ENCODE measurements around the gene LOX.

GRCh38 chr5:122054266-122054665, 23.8 kb downstream of the LOX start:
- TF ChIP-seq EGR1 (IDR thresholded peaks at IDR 0.05) (no peak), TAF1 (IDR thresholded peaks at IDR 0.05; ENCODE audit: low read depth) (no peak), MAX (IDR thresholded peaks at IDR 0.05) (no peak), TEAD4 (IDR thresholded peaks at IDR 0.05) (no peak), REST (IDR thresholded peaks at IDR 0.05; ENCODE audit: low read depth) (no peak), CREB1 (IDR thresholded peaks at IDR 0.05; ENCODE audit: low read depth) (no peak), EP300 (IDR thresholded peaks at IDR 0.05; ENCODE audit: borderline replicate concordance) (no peak), TCF12 (IDR thresholded peaks at IDR 0.05; ENCODE audit: low read depth) (no peak), ZBTB7A (IDR thresholded peaks at IDR 0.05; ENCODE audit: low read depth) (no peak), NFIC (IDR thresholded peaks at IDR 0.05) (no peak), YY1 (IDR thresholded peaks at IDR 0.05; ENCODE audit: low read depth) (no peak), FOXM1 (IDR thresholded peaks at IDR 0.05; ENCODE audit: borderline replicate concordance, low read depth) (no peak), RAD21 (IDR thresholded peaks at IDR 0.05; ENCODE audit: low read depth) (no peak), USF1 (IDR thresholded peaks at IDR 0.05) (no peak)
